Retinal pigment epithelial cell (primary cell): ENCODE data around the gene DHRS1.

Experiments
- DNase-seq: peaks from one replicate; pipeline ENCODE4 v3.0.0-alpha.2; 2010; ENCODE audit warnings: low read depth
- H3K4me3 ChIP-seq: 2 replicates; pipeline ENCODE4 v1.5.1; 2011; ENCODE audit warnings: mild to moderate bottlenecking, low read length, control low read depth, moderate library complexity
- TF ChIP-seq, protein P1 (sequence below): conservative IDR thresholded peaks from 2 replicates; pipeline ENCODE4 v1.5.1; 2011; ENCODE audit warnings: low read depth, low read length, control low read depth, inconsistent platforms

The DHRS1 gene

DNA sequence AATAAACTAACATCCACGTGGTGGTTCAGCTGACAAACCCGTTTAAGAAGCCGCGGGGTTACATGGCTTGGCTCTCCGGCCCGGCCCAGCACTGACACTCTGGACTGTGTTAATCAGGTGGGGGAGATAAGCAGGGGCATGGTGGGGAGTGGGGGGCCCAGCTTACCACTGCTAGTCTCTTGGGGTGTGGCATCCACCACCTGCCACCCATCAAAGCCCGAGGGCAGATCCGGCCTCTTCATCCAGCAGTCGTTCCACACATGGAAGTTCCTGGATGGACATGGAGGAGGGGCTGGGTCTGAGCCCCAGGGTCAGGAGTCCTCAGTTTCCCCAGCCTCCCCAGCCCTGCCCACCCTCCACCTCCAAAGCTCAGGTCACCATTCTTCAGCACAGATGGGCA is 41.5 kb downstream of the DHRS1 start:
- TF ChIP-seq, protein P1, sequence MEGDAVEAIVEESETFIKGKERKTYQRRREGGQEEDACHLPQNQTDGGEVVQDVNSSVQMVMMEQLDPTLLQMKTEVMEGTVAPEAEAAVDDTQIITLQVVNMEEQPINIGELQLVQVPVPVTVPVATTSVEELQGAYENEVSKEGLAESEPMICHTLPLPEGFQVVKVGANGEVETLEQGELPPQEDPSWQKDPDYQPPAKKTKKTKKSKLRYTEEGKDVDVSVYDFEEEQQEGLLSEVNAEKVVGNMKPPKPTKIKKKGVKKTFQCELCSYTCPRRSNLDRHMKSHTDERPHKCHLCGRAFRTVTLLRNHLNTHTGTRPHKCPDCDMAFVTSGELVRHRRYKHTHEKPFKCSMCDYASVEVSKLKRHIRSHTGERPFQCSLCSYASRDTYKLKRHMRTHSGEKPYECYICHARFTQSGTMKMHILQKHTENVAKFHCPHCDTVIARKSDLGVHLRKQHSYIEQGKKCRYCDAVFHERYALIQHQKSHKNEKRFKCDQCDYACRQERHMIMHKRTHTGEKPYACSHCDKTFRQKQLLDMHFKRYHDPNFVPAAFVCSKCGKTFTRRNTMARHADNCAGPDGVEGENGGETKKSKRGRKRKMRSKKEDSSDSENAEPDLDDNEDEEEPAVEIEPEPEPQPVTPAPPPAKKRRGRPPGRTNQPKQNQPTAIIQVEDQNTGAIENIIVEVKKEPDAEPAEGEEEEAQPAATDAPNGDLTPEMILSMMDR, result no peak
- no peak for DNase-seq
- no peak overlapping the region for H3K4me3 ChIP-seq

DNA sequence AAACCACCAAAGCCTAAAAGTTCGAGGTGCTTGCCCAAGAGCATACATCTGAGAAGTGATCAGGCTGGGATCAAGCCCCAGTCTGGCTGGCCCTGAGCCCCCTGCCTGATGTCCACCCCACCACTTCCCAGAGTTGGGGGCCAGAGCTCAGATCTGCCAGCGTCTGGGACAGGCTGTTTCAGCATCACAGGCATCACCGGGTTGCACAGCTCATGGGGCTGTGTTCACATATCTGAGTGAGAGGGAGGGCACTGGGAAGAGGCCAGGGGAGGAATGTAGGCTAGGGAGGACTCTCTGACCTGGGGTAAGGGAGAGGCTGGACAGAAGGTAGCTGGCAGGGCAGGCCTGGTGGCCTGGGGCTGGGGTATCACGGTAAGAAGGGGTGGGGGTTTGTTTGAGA is 42.6 kb downstream of the DHRS1 start:
- DNase-seq, result no peak
- TF ChIP-seq, protein P1, result no peak
- H3K4me3 ChIP-seq, result no peak overlapping the region

DNA sequence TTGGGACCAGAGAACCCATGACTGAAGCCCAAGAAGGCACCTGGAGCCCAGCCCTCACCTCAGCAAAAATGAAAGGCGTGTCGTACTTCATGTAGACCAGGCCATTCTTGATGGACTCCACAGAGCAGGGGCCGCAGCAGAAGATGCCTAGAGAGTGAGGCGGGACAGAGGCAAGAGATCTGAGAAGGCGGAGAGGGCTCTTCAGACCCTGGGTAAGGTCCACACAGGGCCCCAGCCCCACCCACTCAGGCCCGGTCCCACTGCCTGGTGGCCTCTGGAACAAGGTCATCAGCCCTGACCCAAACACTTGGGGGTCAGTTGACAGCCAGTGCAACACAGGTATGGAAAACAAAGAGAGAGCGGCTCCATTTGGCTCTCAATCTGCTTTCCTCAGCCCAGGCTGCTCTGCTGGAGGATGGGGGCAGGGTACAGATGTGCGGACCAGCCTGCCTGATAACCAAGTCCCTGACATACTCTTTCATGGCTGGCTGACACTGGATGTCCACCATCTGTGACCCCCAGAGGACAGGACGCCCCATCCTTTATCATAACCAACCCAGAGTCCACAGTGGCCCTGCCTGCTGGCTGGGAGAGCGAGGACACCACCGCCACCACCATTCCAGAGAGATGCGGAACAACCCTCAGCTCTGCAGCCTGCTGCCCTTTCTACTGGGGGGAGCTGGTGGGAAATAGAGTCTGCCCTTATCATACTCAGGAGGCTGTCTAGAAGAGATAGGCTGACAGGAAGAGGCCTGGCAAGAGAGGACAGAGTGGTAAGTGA is 43.5 kb downstream of the DHRS1 start:
- DNase-seq, result no peak
- TF ChIP-seq, protein P1, result no peak
- no peak overlapping the region for H3K4me3 ChIP-seq

DNA sequence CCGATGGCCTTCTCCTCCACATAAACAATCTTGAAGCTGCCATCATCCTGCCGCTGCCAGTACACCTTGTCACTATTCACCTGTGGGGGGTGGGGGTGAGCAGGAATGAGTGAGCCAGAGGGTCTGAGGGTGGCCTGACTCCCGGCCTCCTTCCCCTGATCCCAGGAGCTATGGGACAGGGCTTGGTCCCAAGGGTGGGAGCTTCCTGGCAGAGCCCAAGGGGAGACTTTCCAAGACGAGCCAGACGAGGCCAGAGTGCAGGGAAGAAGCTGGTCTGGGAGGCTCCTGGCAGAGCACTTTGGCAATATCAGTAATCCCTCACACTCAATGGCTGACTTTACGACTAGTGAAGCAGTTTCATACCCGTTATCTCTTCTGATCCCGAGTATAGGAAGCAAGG is 44.1 kb downstream of the DHRS1 start:
- no peak for DNase-seq
- TF ChIP-seq, protein P1, result no peak
- H3K4me3 ChIP-seq, result no peak overlapping the region

DNA sequence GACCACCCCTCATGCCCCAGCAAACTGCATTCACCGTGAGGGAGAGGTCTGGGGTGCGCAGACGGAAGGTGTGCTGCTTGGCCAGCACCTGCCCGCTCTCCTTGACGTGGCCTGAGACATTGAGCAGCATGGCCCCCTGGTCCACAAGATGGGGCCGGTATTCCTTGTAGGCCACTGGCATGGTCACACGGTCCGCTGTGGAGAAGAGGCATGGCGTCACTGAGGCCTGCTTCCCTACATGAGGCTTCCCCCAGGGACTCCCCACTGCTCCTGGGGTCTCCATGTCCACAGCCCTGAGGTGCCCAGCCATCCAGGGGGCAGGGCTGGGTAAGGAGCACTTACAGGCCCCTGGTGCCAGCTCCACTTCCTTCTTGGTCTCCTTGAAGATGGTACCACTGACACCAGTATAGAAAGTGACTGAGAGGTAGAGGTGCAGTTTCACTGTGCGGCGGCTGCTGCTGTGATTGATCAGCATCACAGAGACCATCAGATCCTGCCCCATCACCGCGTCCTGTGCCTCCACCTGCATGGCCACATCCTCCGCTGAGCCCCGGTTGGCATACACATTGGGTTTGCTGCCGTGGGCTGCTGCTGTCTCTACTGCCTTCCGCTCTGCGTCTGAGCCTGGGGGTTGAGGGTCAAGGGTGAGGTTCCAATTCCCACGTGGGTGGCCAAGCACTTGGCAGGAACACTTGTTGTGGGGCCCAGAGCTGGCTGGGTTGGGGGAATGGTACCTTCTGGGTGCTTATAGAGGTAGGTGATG is 44.8 kb downstream of the DHRS1 start:
- TF ChIP-seq, protein P1, result no peak
- no peak overlapping the region for H3K4me3 ChIP-seq
- DNase-seq, result no peak

DNA sequence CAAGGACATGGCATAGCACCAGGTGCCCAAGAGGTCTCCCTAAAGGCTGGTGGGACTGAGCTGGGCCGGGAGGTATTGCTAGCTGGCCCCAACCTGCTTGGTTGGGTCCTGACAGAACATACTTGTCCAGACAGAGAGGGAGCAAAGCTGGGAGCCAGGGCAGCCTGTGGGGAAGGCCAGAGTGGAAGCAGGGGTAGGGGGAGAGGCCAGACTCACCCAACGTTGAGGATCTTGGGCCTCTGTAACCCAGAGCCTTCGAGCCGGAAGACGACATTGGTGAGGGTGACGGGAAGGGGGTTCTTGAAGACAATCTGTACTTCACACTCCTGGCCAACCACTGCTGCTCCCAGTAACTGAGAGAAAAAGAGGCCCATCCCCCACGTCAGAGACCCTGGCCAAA is 45.6 kb downstream of the DHRS1 start:
- no peak for DNase-seq
- TF ChIP-seq, protein P1, result no peak
- no peak overlapping the region for H3K4me3 ChIP-seq
